K562 (cell line): Measurements from ENCODE around the gene LACTB. TPM values are rescaled to one million over a fixed set of nuclear protein-coding genes. Genes with fewer than 3 reads are reported as not detected.

ENCODE experiments used
- ATAC-seq: fragments of 200-7000 bp; cut with Tn5 transposase; 3 replicates; pipeline ENCODE4 v1.9.1; 2020; ENCODE audit warnings: moderate library complexity
- BruUV-seq: library from RNA; stranded (reverse); fragments of 400-500 nt; replicated peaks from 2 replicates; lab custom pipeline; 2021; lab: Mats Ljungman, UMichigan
- CTCF ChIA-PET: fragments of 300-600 bp; formaldehyde crosslinking; extraction: SDS; loops from one replicate; lab custom pipeline; 2021; ENCODE audit warnings: low intra/inter-chr PET ratio; lab: Yijun Ruan, JAX
- POLR2A ChIA-PET: fragments of 300-600, 350-650 bp; sonication (Branson Sonifier 250); formaldehyde crosslinking; extraction: SDS; loops from one replicate; lab custom pipeline; 2021; ENCODE audit warnings: antibody characterized with exemption, inconsistent platforms; lab: Yijun Ruan, JAX
- DNase-seq, 4 experiments: peaks; one replicate each; pipeline versions ENCODE4 v3.0.0 to v3.0.0-alpha.2; 2011 to 2018; ENCODE audit warnings: low spot score in 3 of 4, mixed read lengths in 3 of 4; ENCODE audit errors: extremely low read depth in 1 of 4
- FAIRE-seq: peaks from 2 replicates; lab custom pipeline; 2011; peaks lifted over from hg19 to GRCh38; lab: Jason Lieb, UNC
- H2AFZ ChIP-seq: 2 replicates; pipeline ENCODE4 v1.6.0; 2011; ENCODE audit warnings: low read depth, low read length, control low read depth, inconsistent platforms
- H3K27ac ChIP-seq: fragments of 200-600 bp; 3 replicates; pipeline ENCODE4 v1.8.0; 2011; ENCODE audit warnings: low read depth, mild to moderate bottlenecking, control low read depth, inconsistent platforms, low read length, moderate library complexity, mixed read lengths; ENCODE audit errors: extremely low read depth
- H3K27me3 ChIP-seq, 2 experiments: fragments of 300-600 bp in 1 of 2; 2 replicates in 1 of 2; 3 replicates in 1 of 2; pipeline versions ENCODE4 v1.6.0 to v1.8.0; 2011; ENCODE audit warnings: inconsistent platforms in 2 of 2, low read length in 2 of 2, mild to moderate bottlenecking in 1 of 2, mixed read lengths in 1 of 2, moderate library complexity in 1 of 2; ENCODE audit not compliant: control insufficient read depth in 2 of 2, insufficient read depth in 2 of 2
- H3K36me3 ChIP-seq: fragments of 300-600 bp; 3 replicates; pipeline ENCODE4 v1.8.0; 2011; ENCODE audit warnings: mild to moderate bottlenecking, low read length, inconsistent platforms; ENCODE audit not compliant: control insufficient read depth, insufficient read depth
- H3K4me1 ChIP-seq, 2 experiments: fragments of 200-600 bp in 1 of 2; replicated peaks in 1 of 2; 2 replicates in 1 of 2; 3 replicates in 1 of 2; pipeline versions ENCODE4 v1.5.1 to v1.8.0; 2011; ENCODE audit warnings: inconsistent platforms in 2 of 2, low read length in 2 of 2, mild to moderate bottlenecking in 1 of 2, mixed read lengths in 1 of 2, moderate library complexity in 1 of 2; ENCODE audit not compliant: control insufficient read depth in 2 of 2, insufficient read depth in 2 of 2
- H3K4me2 ChIP-seq: 2 replicates; pipeline ENCODE4 v1.6.1; 2011; ENCODE audit warnings: low read length, control low read depth, inconsistent platforms, mixed read lengths; ENCODE audit not compliant: insufficient read depth
- H3K4me3 ChIP-seq: fragments of 200-600 bp; sonication (generic), shearing (Covaris generic); 2 replicates; pipeline ENCODE4 v1.5.1; 2016; ENCODE audit warnings: control low read depth, inconsistent platforms
- H3K79me2 ChIP-seq: fragments of 200-600 bp; 3 replicates; pipeline ENCODE4 v1.8.0; 2011; ENCODE audit warnings: low read length, inconsistent platforms; ENCODE audit not compliant: control insufficient read depth, insufficient read depth
- H3K9ac ChIP-seq, 2 experiments: 2 replicates each; pipeline versions ENCODE4 v1.6.0 to v1.6.1; 2011; ENCODE audit warnings: low read depth in 2 of 2, low read length in 2 of 2, control low read depth in 1 of 2, inconsistent platforms in 1 of 2, mild to moderate bottlenecking in 1 of 2, mixed read lengths in 1 of 2; ENCODE audit not compliant: insufficient read depth in 1 of 2
- H3K9me1 ChIP-seq: one replicate; pipeline ENCODE4 v1.6.0; 2011; ENCODE audit warnings: inconsistent platforms, mild to moderate bottlenecking, low read length, moderate library complexity; ENCODE audit not compliant: control insufficient read depth, insufficient read depth
- H3K9me3 ChIP-seq: replicated peaks from 2 replicates; pipeline ENCODE4 v1.5.1; 2011; ENCODE audit warnings: low read depth, low read length, inconsistent platforms; ENCODE audit not compliant: control insufficient read depth, insufficient read depth
- H4K20me1 ChIP-seq: replicated peaks from 2 replicates; pipeline ENCODE4 v1.6.1; 2011; ENCODE audit warnings: low read length, inconsistent platforms, mixed read lengths; ENCODE audit not compliant: control insufficient read depth, insufficient read depth
- ESRRB ChIP-seq: fragments of 250-450 bp; sonication (Bioruptor Pico); IDR thresholded peaks from 2 replicates; pipeline ENCODE4 v1.5.0; 2020; ENCODE audit warnings: mild to moderate bottlenecking, moderate library complexity, borderline replicate concordance
- FUS ChIP-seq: fragments of 200-400 bp; formaldehyde crosslinking; optimal IDR thresholded peaks from 2 replicates; pipeline ENCODE3; 2017; ENCODE audit warnings: low read depth, low read length
- GATA2 ChIP-seq: sonication (generic); formaldehyde crosslinking; IDR thresholded peaks from 2 replicates; pipeline ENCODE4 v1.4.0; 2020; ENCODE audit warnings: mild to moderate bottlenecking, missing genetic modification reagents
- HNRNPK ChIP-seq: fragments of 200-400 bp; formaldehyde crosslinking; IDR thresholded peaks from one replicate; pipeline ENCODE4 v1.6.1; 2018; ENCODE audit warnings: mild to moderate bottlenecking, low read depth, low read length; ENCODE audit not compliant: poor library complexity, severe bottlenecking
- HNRNPLL ChIP-seq: fragments of 200-400 bp; formaldehyde crosslinking; IDR thresholded peaks from 2 replicates; pipeline ENCODE4 v1.6.1; 2017; ENCODE audit warnings: low read length, low read depth, mild to moderate bottlenecking; ENCODE audit not compliant: poor library complexity, severe bottlenecking
- LCOR ChIP-seq: sonication (generic); formaldehyde crosslinking; IDR thresholded peaks from 2 replicates; pipeline ENCODE4 v1.8.0; 2022; ENCODE audit warnings: mild to moderate bottlenecking, missing genetic modification reagents
- MCM7 ChIP-seq, 2 experiments: fragments of 450-650 bp; IDR thresholded peaks; 2 replicates each; pipeline ENCODE4 v1.6.1; 2016 to 2018
- PHB ChIP-seq: fragments of 250-450 bp; sonication (Bioruptor Pico); IDR thresholded peaks from 2 replicates; pipeline ENCODE4 v1.5.0; 2021
- SIRT6 ChIP-seq: IDR thresholded peaks from one replicate; pipeline ENCODE4 v1.6.1; 2012; ENCODE audit warnings: low read depth, mild to moderate bottlenecking, control low read depth, inconsistent platforms, low read length, moderate library complexity
- SMAD3 ChIP-seq: fragments of 450-650 bp; formaldehyde crosslinking; conservative IDR thresholded peaks from 2 replicates; pipeline ENCODE4 v1.4.0; 2020; ENCODE audit warnings: mild to moderate bottlenecking
- SRF ChIP-seq, 2 experiments: fragments of 250-450, 450-650 bp in 1 of 2; sonication (Bioruptor Pico) in 1 of 2; sonication (generic) in 1 of 2; formaldehyde crosslinking; IDR thresholded peaks; 2 replicates each; pipeline versions ENCODE4 v1.5.0 to v1.5.1; 2020 to 2022; ENCODE audit warnings: mild to moderate bottlenecking in 1 of 2, missing genetic modification reagents in 1 of 2
- TCFL5 ChIP-seq: fragments of 250-450 bp; sonication (Bioruptor Pico); conservative IDR thresholded peaks from 2 replicates; pipeline ENCODE4 v1.6.1; 2021; ENCODE audit warnings: mild to moderate bottlenecking, moderate library complexity, matching md5 sums
- TRIM24 ChIP-seq, 2 experiments: fragments of 450-650 bp; IDR thresholded peaks; 2 replicates each; pipeline ENCODE4 v1.6.1; 2016
- ZNF354B ChIP-seq: fragments of 250-450 bp; sonication (Bioruptor Pico); IDR thresholded peaks from 2 replicates; pipeline ENCODE4 v1.4.0; 2020
- ZSCAN29 ChIP-seq: fragments of 450-650 bp; IDR thresholded peaks from 2 replicates; pipeline ENCODE4 v1.6.1; 2017
- WGBS: fragments of 100-300 bp; shearing (Covaris generic); methylation state at CpG from one replicate; pipeline ENCODE4 v1.1.6; 2016; ENCODE audit warnings: low coverage, mixed read lengths; ENCODE audit not compliant: insufficient coverage; ENCODE audit errors: missing lambda C conversion rate; 5-methylcytosine and 5-hydroxymethylcytosine counted together
- in situ Hi-C: fragments of 300-500 bp; cut with MboI; formaldehyde crosslinking; loops from 4 replicates; pipeline ENCODE4 v1.15.0; 2018; ENCODE audit warnings: inconsistent platforms, mixed read lengths
- intact Hi-C: fragments of 100-400 bp; cut with micrococcal nuclease; formaldehyde crosslinking; loops from 2 replicates; pipeline ENCODE4 v1.14.2; 2022
- polyA plus RNA-seq, 8 experiments: library from polyadenylated mRNA; depleted of rRNA in 4 of 8; stranded (reverse) in 5 of 8; unstranded in 3 of 8; fragments of >200 nt; fragmentation: Nextera tagmentation in 2 of 8; fragmentation: Illumina TruSeq in 1 of 8; extraction: Ambion mirVana in 2 of 8; extraction: Trizol in 1 of 8; gene quantifications; 2 replicates each; pipeline versions ENCODE4 v1.2.1 to v1.2.3, GENCODE V29; 2011 to 2014; ENCODE audit warnings: inconsistent platforms in 1 of 8, missing spikeins in 1 of 8
- total RNA-seq, 7 experiments: library from RNA; depleted of rRNA in 6 of 7; stranded (reverse); fragments of >200 nt in 6 of 7; fragmentation: Illumina TruSeq in 2 of 7; extraction: Trizol in 2 of 7; gene quantifications; 2 replicates each; pipeline versions ENCODE4 v1.2.1 to v1.2.3, GENCODE V29; 2011 to 2021; ENCODE audit warnings: low replicate concordance in 1 of 7
- TF ChIP-seq, protein P1 (sequence below): fragments of 450-650 bp; IDR thresholded peaks from 2 replicates; pipeline ENCODE4 v1.6.1; 2016; ENCODE audit warnings: missing biosample characterization, missing genetic modification characterization
- TF ChIP-seq, protein P2 (sequence below): IDR thresholded peaks from 2 replicates; pipeline ENCODE4 v1.6.1; 2011; ENCODE audit warnings: borderline replicate concordance, low read depth, mild to moderate bottlenecking, moderate library complexity, low read length; ENCODE audit not compliant: insufficient read depth, poor library complexity, severe bottlenecking
- TF ChIP-seq, protein P3 (sequence below): fragments of 450-650 bp; formaldehyde crosslinking; IDR thresholded peaks from 2 replicates; pipeline ENCODE4 v1.4.0; 2020; ENCODE audit warnings: mild to moderate bottlenecking, moderate library complexity

Gene LACTB
- total and polyA plus RNA-seq, 9 of the 15 experiments (the other 6 are each of a cell fraction or from before 2014, with no cell fraction given) = 3.1 to 15.5 (median 9.8) TPM

DNA sequence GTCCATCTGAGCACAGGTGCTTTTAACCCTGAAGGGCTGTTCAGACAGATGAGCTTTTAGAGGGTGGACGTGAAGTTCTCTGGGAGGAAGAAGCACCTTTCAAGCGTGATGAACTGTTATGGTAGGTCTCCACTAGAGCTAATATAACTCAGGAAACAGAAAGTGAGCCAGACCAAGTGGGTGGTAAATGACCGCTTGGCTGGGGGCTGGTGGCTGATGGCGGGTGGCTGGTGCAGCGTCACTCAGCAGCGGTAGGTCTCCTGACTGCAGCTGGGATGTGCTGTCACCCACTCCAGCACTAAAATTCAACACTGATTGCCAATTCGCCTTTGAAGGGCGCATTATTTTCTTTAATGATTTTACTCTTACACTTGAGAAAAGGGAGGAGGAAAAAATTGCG is 31.2 kb upstream of the LACTB start:
- in situ Hi-C loops (no loop called here), intact Hi-C loops (no loop called here)
- DNase-seq = no peak
- Histone ChIP-seq H3K27me3 (0 out of 5 replicates have a peak, but pooled peaks cover 0 to 3% of the 10 kb centered on the region in 2 experiments), H3K4me1 (peaks cover 0 to 5% of the 10 kb centered on the region in 2 experiments; a peak in 1 of 5 replicates), H3K79me2 (no peaks in the 10 kb centered on the region), H3K9ac (no peak overlapping the region), H2AFZ (peak overlapping the region; percentile 56), H3K9me1 (no peaks in the 10 kb centered on the region), H3K4me3 (no peak overlapping the region), H4K20me1 (no peaks in the 10 kb centered on the region), H3K9me3 (no peaks in the 10 kb centered on the region), H3K36me3 (no peaks in the 10 kb centered on the region), H3K4me2 (no peak overlapping the region), H3K27ac (no peak overlapping the region)
- ChIA-PET CTCF (no interaction called here), POLR2A (interaction anchor here (0.7 to 1.8 kb wide), 5 partner anchors 10 to 48 kb away, joined by 3 to 6 read pairs (median 5); no protein-coding TSS in a partner anchor)
- 19% methylated on average over 8 of the region's 9 CpGs for WGBS
- no TSS peak for BruUV-seq
- no peak for FAIRE-seq
- no peak for ATAC-seq
- TF ChIP-seq PHB (CRISPR knock-in tag) (no peak), HNRNPK (no peak), ZNF354B (no peak), TCFL5 (CRISPR knock-in tag) (no peak), MCM7 (IDR thresholded peaks at IDR 0.05) (no peak), SIRT6 (no peak), HNRNPLL (no peak), SRF (CRISPR knock-in tag; IDR thresholded peaks at IDR 0.05) (no peak), ESRRB (no peak), TRIM24 (IDR thresholded peaks at IDR 0.05) (no peak), ZSCAN29 (no peak), GATA2 (CRISPR knock-in tag) (no peak), LCOR (CRISPR knock-in tag) (no peak), SMAD3 (no peak), FUS (no peak)
- TF ChIP-seq, protein P1, sequence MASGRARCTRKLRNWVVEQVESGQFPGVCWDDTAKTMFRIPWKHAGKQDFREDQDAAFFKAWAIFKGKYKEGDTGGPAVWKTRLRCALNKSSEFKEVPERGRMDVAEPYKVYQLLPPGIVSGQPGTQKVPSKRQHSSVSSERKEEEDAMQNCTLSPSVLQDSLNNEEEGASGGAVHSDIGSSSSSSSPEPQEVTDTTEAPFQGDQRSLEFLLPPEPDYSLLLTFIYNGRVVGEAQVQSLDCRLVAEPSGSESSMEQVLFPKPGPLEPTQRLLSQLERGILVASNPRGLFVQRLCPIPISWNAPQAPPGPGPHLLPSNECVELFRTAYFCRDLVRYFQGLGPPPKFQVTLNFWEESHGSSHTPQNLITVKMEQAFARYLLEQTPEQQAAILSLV (tag) = no peak
- TF ChIP-seq, protein P2, sequence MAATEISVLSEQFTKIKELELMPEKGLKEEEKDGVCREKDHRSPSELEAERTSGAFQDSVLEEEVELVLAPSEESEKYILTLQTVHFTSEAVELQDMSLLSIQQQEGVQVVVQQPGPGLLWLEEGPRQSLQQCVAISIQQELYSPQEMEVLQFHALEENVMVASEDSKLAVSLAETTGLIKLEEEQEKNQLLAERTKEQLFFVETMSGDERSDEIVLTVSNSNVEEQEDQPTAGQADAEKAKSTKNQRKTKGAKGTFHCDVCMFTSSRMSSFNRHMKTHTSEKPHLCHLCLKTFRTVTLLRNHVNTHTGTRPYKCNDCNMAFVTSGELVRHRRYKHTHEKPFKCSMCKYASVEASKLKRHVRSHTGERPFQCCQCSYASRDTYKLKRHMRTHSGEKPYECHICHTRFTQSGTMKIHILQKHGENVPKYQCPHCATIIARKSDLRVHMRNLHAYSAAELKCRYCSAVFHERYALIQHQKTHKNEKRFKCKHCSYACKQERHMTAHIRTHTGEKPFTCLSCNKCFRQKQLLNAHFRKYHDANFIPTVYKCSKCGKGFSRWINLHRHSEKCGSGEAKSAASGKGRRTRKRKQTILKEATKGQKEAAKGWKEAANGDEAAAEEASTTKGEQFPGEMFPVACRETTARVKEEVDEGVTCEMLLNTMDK = no peak
- TF ChIP-seq, protein P3, sequence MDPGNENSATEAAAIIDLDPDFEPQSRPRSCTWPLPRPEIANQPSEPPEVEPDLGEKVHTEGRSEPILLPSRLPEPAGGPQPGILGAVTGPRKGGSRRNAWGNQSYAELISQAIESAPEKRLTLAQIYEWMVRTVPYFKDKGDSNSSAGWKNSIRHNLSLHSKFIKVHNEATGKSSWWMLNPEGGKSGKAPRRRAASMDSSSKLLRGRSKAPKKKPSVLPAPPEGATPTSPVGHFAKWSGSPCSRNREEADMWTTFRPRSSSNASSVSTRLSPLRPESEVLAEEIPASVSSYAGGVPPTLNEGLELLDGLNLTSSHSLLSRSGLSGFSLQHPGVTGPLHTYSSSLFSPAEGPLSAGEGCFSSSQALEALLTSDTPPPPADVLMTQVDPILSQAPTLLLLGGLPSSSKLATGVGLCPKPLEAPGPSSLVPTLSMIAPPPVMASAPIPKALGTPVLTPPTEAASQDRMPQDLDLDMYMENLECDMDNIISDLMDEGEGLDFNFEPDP = no peak
